Lung (tissue), 12 donors: Measurements from ENCODE around the gene CD300LD. TPM values are rescaled to one million over a fixed set of nuclear protein-coding genes. Genes with fewer than 3 reads are reported as not detected.
A peak's percentile ranks its signal among the peaks of the same experiment; 100 is the strongest.

ENCODE experiments used
- ATAC-seq: fragments of 200-7000 bp; cut with Tn5 transposase; one replicate; pipeline ENCODE4 v1.9.1; 2020; ENCODE audit warnings: moderate number of reproducible peaks; ENCODE audit not compliant: insufficient read depth, low FRiP score
- DNase-seq, 3 donors: peaks; one replicate each; pipeline ENCODE4 v3.0.0-alpha.2; 2013 to 2017
- H3K27ac ChIP-seq, 2 donors: one replicate each; pipeline ENCODE4 v1.5.1; 2013; ENCODE audit warnings: mild to moderate bottlenecking in 2 of 2, moderate library complexity in 2 of 2, control low read depth in 1 of 2, inconsistent platforms in 1 of 2, low read depth in 1 of 2, low read length in 1 of 2
- H3K27me3 ChIP-seq, 3 donors: one replicate each; pipeline ENCODE4 v1.5.1; 2013; ENCODE audit warnings: low read length in 2 of 3; ENCODE audit not compliant: control insufficient read depth in 3 of 3, insufficient read depth in 3 of 3
- H3K36me3 ChIP-seq, 4 donors: one replicate each; pipeline ENCODE4 v1.5.1; 2013; ENCODE audit warnings: low read length in 4 of 4, mild to moderate bottlenecking in 1 of 4, moderate library complexity in 1 of 4; ENCODE audit not compliant: control insufficient read depth in 4 of 4, insufficient read depth in 4 of 4
- H3K4me1 ChIP-seq, 5 donors: one replicate each; pipeline ENCODE4 v1.5.1; 2013; ENCODE audit warnings: low read length in 5 of 5, mild to moderate bottlenecking in 2 of 5, moderate library complexity in 1 of 5; ENCODE audit not compliant: control insufficient read depth in 5 of 5, insufficient read depth in 5 of 5
- H3K4me3 ChIP-seq: one replicate; pipeline ENCODE4 v1.5.1; 2013; ENCODE audit warnings: mild to moderate bottlenecking, control low read depth, moderate library complexity
- H3K9ac ChIP-seq, 2 donors: one replicate each; pipeline ENCODE4 v1.5.1; 2013; ENCODE audit warnings: low read length in 2 of 2, control low read depth in 1 of 2; ENCODE audit not compliant: insufficient read depth in 1 of 2
- H3K9me3 ChIP-seq, 4 donors: one replicate each; pipeline ENCODE4 v1.5.1; 2013; ENCODE audit warnings: low read length in 3 of 4, mild to moderate bottlenecking in 1 of 4, moderate library complexity in 1 of 4; ENCODE audit not compliant: control insufficient read depth in 4 of 4, insufficient read depth in 3 of 4
- WGBS, 2 donors: extraction: QIAGEN DNeasy Blood & Tissue Kit; methylation state at CpG; one replicate each; pipeline ENCODE4 v1.1.7; 2013; 5-methylcytosine and 5-hydroxymethylcytosine counted together
- polyA plus RNA-seq, 2 donors: library from polyadenylated mRNA; stranded (reverse); fragments of 200-250 nt; gene quantifications; one replicate each; pipeline ENCODE4 v1.2.1, GENCODE V29; 2013
- total RNA-seq, 2 donors: library from RNA; depleted of rRNA in 1 of 2; stranded (reverse); fragments of >200 nt in 1 of 2; gene quantifications; one replicate each; pipeline ENCODE4 v1.2.1, GENCODE V29; 2014 to 2021
- TF ChIP-seq, protein P1 (sequence below): IDR thresholded peaks from 2 replicates; pipeline ENCODE4 v1.5.1; 2012; ENCODE audit warnings: mild to moderate bottlenecking; ENCODE audit errors: control extremely low read depth, extremely low read depth
- donor health status: control.
- donor health status: control.
- donor health status: Bipolar disorder and iron deficiency.
- donor health status: healthy.
- donor health status: DM: yes; HTN: yes; CAD: no.

The CD300LD gene
- total and polyA plus RNA-seq, 4 donors = 0.25 to 0.52 TPM; not detected in 2

DNA sequence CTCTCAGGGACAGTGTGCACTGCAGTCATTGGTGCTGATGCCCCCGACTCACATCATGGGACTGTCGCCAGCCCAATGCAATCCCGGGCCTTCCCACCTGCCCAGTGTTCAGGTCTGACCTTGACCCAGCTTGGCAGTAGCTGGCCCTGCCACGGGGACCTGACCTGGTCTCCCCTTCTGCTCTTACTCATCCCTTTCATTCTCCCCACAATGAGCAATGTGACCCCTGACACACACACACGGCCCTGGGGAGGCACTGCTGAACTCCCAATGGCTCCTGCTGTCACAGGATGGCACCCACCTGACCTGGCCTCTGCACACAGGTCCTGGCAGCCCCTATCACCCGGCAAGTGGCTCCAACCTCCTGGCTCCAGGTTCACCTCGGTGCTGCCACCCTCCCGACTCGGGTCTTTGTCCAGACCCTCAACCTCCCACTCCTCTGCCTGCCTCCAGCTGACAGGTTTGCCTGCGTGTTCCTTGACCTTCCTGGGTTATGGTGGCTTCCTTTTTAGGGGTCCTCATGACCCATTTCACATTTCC lies 52.7 kb downstream of the CD300LD start:
- no peak for ATAC-seq
- TF ChIP-seq, protein P1, sequence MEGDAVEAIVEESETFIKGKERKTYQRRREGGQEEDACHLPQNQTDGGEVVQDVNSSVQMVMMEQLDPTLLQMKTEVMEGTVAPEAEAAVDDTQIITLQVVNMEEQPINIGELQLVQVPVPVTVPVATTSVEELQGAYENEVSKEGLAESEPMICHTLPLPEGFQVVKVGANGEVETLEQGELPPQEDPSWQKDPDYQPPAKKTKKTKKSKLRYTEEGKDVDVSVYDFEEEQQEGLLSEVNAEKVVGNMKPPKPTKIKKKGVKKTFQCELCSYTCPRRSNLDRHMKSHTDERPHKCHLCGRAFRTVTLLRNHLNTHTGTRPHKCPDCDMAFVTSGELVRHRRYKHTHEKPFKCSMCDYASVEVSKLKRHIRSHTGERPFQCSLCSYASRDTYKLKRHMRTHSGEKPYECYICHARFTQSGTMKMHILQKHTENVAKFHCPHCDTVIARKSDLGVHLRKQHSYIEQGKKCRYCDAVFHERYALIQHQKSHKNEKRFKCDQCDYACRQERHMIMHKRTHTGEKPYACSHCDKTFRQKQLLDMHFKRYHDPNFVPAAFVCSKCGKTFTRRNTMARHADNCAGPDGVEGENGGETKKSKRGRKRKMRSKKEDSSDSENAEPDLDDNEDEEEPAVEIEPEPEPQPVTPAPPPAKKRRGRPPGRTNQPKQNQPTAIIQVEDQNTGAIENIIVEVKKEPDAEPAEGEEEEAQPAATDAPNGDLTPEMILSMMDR = no peak
- DNase-seq = no peak

DNA sequence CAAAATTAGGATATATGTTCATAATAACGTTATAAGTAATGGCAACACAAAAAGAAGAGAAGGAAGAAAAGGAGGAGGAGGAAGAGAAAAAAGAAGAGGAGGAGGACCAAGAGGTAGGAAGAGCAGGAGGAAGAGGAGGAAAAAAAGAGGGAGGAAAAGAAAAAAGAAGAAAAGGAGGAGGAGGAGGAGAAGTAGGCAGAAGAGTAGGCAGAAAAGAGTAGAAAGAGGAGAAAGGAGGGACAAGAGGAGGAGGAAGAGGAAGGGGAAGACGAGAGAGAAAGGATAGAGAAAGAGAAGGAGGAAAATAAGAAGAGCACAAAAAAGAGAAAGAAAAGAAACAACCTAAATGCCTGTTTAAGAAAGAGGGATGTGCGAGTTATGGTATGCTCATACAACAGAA lies 55.2 kb downstream of the CD300LD start:
- no peak for ATAC-seq
- DNase-seq = no peak
- TF ChIP-seq, protein P1 = no peak
- WGBS, 2 donors = 72 to 79% methylated on average over 3 of the region's 3 CpGs
- Histone ChIP-seq H3K4me1 (no peaks in the 10 kb centered on the region), H3K27ac (no peak overlapping the region), H3K27me3 (peaks cover 0 to 10% (median 0%) of the 10 kb centered on the region in 3 donors), H3K4me3 (no peak overlapping the region), H3K36me3 (no peaks in the 10 kb centered on the region), H3K9ac (no peak overlapping the region), H3K9me3 (no peaks in the 10 kb centered on the region)

More for the DNA sequence above, 52.7 kb downstream of the CD300LD start:
- Histone ChIP-seq H3K9me3 (no peaks in the 10 kb centered on the region), H3K27ac (no peak overlapping the region), H3K36me3 (no peaks in the 10 kb centered on the region), H3K27me3 (peaks cover 0 to 10% (median 0%) of the 10 kb centered on the region in 3 donors), H3K4me3 (no peak overlapping the region), H3K4me1 (no peaks in the 10 kb centered on the region), H3K9ac (no peak overlapping the region)
- 73 to 86% methylated on average over 10 of the region's 10 CpGs for WGBS, 2 donors

DNA sequence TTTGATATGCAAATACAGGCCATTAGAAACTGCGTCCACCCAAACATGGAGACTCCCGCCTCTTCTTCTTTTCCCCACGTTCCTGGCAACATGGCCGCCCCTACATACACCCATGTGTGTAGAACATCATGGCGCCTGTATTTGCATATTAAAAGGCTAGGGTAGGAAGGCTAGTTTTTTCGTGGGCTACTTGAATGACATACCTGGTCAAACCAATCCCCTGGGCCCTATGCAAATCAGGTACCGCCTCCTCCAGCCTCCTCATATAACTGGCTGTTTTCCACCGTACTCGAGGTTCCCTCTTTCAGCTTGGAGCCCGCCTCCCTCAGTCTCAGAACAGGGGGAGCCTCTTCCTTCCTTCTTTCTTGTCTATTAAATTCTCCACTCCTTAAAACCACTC lies 60.0 kb downstream of the CD300LD start:
- WGBS, 2 donors = 18 to 56% methylated on average over 10 of the region's 10 CpGs
- Histone ChIP-seq H3K4me1 (no peaks in the 10 kb centered on the region), H3K36me3 (no peaks in the 10 kb centered on the region), H3K9ac (no peak overlapping the region), H3K4me3 (no peak overlapping the region), H3K27me3 (peaks cover 0 to 5% (median 0%) of the 10 kb centered on the region in 3 donors), H3K9me3 (no peaks in the 10 kb centered on the region), H3K27ac (no peak overlapping the region)
- DNase-seq = peak in 2 of 3 donors; percentile 10 to 14
- ATAC-seq = peak; percentile 68
- TF ChIP-seq, protein P1 = no peak
